ENCODE results near the gene MTTP.

GRCh38 chr4:99630857-99631360, 56.3 kb downstream of the MTTP start:
- TF ChIP-seq EGR1 (IDR thresholded peaks at IDR 0.05) = no peak
- no peak for TF ChIP-seq REST (IDR thresholded peaks at IDR 0.05; ENCODE audit: low read depth)
- no peak for TF ChIP-seq TAF1 (IDR thresholded peaks at IDR 0.05; ENCODE audit: low read depth)
- TF ChIP-seq FOXM1 (IDR thresholded peaks at IDR 0.05; ENCODE audit: borderline replicate concordance, low read depth) = no peak
- no peak for TF ChIP-seq RAD21 (IDR thresholded peaks at IDR 0.05; ENCODE audit: low read depth)
- TF ChIP-seq YY1 (IDR thresholded peaks at IDR 0.05; ENCODE audit: low read depth) = no peak
- no peak for TF ChIP-seq ZBTB7A (IDR thresholded peaks at IDR 0.05; ENCODE audit: low read depth)
- no peak for TF ChIP-seq EP300 (IDR thresholded peaks at IDR 0.05; ENCODE audit: borderline replicate concordance)
- TF ChIP-seq MAX (IDR thresholded peaks at IDR 0.05) = no peak
- TF ChIP-seq CREB1 (IDR thresholded peaks at IDR 0.05; ENCODE audit: low read depth) = no peak
- no peak for TF ChIP-seq NFIC (IDR thresholded peaks at IDR 0.05)
- TF ChIP-seq USF1 (IDR thresholded peaks at IDR 0.05) = no peak
- TF ChIP-seq TCF12 (IDR thresholded peaks at IDR 0.05; ENCODE audit: low read depth) = no peak
